GM19043 (cell line): Measurements from ENCODE around the gene DSCAM.

Source experiments
- ATAC-seq: cut with Tn5 transposase; IDR thresholded peaks from one replicate; pipeline ENCODE4 v1.9.1; 2021; ENCODE audit warnings: low read depth; ENCODE audit not compliant: unreplicated experiment

Gene DSCAM

DNA sequence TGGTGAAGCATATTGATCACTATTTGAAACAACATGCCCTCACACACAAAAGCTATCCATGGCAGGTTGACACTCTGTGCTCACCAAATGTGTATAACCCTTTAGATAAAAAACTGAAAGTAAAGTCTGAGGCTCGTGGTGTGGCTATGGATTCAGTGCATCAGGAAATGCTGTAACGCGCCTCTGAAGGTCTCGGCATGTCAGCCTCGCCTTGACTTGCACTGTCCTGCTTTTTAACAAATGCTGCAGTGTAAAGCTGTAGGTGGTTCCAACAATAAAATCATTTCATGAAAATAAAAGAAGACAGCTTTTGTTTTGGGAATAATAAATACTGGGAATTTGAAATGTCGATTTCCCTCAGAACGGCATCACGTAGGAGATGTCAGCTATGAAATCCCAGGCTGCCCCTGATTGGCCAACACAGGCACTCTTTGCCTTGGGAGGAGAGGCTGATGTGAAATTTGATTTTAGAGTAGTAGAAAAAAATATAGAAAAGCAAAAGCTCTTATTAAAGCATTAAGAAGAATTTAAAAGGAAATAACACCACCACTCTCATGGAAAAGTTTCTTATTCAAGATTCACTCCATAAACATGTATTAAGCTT, 168.2 kb downstream of the DSCAM start:
- no peak for ATAC-seq

DNA sequence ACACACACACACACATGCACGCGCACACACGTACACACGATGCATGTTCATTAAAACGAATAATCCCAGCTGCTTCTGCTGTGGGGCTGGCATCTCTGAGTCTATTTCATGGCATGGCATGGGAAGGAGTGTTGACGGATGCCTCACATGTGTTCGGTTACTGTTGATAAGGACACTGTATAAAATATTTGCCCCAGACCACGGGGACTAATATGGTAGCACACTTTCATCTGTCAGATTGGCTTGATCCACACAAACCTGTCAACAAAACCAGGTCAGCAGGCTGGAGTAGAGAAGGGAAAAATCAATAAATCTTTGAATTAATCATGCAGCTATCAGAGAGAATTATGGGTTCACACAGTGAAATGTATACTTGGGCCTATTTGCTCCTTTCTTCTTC, 171.9 kb downstream of the DSCAM start:
- no peak for ATAC-seq

DNA sequence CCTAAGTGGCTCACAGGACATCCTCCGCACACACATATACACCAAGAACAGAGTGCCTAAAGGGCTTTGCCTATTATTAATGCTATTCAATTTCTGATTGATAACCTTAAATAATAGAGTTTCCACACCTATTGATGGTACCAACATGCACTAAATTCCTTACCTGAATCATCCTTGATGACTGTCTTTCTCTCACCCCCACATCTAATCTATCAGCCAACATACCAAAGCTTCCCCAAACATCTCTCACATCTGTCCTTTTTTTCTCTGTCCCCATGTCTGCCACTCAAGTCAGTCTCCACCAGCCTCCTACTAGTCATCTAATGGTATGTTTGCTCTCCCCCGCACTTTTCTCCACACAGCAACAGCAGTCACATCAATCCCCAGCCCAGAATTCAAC, 174.4 kb downstream of the DSCAM start:
- ATAC-seq, result no peak

- ATAC-seq, result no peak
These were observed 175.2 kb downstream of the DSCAM start for GRCh38 chr21:40671716-40672115.

DNA sequence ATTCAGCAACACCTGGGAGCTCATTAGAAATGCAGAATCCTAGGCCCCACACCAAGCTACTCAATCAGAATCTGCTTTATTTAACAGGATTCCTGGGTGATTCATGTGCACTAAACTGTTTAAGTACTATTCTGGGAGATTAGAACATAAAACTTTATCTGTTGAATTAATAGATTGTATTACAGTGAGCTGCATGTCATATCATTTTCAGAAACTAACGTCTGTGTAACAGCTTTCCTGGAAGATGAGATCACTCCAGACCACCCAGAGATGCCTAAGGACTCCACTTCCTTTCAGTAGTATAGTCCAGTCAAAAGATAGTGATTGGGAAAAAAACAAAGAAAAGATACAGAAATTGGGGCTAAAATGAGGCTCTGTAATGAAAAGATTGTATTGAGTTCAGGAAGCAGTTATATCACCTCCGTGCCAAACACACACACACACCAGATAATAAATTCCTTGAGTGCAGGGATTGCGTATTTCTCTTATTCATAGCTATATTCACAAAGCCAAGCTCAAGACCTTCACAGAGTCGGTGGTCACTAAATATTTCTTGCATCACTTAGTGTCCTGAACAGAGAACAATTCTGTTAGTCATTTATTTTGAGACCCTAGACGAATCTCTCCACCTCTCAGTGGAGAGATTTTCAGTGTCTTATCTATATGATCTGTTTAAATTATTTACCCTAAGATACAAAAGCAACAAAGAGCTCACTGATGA, 178.2 kb downstream of the DSCAM start:
- no peak for ATAC-seq

DNA sequence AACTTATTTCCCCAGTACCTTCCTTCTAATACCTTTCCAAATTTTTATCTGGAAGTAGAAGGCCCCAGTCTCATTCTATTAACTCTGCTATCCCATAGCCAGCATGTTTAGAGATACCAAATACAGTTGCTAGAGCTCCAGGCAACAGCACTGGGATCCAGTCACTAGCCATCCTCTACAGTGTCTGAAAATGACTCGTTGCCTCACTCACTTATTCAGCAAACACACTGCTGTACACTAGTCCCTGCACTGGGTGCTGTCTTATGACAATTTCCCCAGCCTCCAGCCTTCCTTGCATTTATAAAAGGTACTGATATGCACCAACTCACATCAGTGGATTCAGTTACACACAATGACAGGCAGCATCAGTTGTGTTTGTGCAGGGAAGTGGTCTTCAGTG, 179.0 kb downstream of the DSCAM start:
- ATAC-seq, result no peak

DNA sequence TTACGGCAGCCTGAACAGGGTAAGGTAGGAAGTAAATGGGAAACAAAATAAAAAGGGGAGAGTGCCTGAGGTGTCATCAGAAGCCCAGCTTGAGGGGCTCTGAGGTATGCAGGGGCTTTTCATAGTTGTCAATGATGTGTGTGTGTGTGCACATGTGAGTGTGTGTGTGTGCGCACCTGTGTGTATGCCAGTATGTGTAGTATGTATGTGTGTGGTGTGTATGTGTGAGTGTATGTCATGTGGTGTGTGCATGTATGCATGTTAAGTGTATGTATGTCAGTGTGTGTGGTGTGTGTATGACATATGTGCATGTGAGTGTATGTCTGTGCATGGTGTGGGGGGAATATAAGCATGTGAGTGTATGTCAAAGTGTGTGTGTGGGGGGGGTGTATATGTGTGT, 184.1 kb downstream of the DSCAM start:
- ATAC-seq, result no peak

GRCh38 chr21:40660461-40660860, 186.5 kb downstream of the DSCAM start:
- ATAC-seq, result no peak

- no peak for ATAC-seq
These were observed 188.6 kb downstream of the DSCAM start for GRCh38 chr21:40658311-40658710.

DNA sequence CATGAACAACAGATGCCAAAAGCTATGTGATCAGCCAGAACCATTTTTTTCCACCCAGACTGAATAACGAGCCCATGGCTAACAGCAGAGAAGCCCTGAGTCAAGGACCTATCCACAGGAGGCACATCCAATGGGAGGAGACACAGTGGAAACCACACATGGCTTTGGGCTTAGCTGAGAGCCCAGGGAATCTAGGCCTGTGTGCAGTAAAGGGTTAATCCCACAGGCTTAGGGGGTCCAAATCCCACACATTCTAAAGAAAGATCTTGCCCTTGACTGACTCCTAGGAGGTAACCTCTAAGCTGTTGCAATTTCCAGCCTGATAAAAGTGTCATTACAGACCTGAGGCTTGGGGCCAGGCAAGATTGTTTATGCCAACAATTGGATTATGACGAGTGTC, 194.5 kb downstream of the DSCAM start:
- no peak for ATAC-seq

GRCh38 chr21:40647706-40648105, 199.3 kb downstream of the DSCAM start:
- no peak for ATAC-seq

- ATAC-seq, result no peak
These were observed 200.3 kb downstream of the DSCAM start for GRCh38 chr21:40646651-40647050.

GRCh38 chr21:40641042-40641441, 205.9 kb downstream of the DSCAM start:
- ATAC-seq, result no peak

DNA sequence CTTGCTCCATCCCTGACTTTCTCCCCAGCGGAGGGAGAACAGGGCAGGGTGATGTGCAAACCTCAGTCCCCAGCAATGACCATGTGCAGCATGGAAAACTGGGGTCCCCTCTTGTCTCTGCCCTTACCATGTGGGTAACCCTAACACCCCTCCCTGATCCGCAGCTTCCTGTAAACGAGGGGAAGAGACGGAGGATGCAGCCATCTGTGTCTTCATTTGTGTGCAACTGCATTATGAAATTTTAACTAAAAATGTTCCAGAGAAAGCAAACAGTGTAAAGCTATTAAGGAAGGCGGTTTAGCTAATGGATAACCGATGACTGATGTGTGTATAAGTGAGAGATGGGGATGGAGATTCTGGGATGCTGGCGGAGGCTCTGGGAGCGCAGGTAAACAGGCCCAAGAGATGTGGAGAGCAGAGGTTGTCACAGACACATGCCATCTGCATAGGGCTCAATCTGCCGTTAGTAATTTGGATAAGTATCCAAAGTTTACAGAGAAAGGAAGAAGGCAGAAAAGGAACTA, 206.6 kb downstream of the DSCAM start:
- no peak for ATAC-seq

DNA sequence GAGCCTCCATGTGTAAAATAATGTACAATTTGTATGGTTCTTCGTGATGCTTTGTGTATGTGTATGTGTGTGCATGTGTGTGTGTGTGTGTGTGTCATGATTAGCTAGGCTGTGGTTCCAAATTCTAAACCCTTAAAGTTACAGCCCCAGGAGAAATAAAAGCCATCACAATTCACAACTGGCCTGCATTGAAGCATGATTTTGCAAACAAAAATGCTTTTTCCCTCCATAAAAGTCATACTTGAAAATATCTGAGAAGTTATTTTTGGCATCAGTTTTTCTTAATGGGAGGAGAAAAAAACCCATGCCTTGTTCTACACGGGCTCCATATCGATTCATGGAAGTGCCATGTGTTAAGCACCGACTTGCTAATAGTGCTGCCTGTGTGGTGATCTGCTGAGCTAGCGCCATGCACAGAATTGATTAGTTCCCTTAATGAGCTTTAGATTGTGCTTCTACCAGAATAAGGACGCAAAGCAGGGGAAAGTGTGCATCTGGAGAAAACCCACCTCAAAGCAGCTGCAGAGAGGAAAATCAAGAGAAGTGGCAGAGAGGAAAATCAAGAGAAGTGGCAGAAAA, 207.3 kb downstream of the DSCAM start:
- no peak for ATAC-seq

DNA sequence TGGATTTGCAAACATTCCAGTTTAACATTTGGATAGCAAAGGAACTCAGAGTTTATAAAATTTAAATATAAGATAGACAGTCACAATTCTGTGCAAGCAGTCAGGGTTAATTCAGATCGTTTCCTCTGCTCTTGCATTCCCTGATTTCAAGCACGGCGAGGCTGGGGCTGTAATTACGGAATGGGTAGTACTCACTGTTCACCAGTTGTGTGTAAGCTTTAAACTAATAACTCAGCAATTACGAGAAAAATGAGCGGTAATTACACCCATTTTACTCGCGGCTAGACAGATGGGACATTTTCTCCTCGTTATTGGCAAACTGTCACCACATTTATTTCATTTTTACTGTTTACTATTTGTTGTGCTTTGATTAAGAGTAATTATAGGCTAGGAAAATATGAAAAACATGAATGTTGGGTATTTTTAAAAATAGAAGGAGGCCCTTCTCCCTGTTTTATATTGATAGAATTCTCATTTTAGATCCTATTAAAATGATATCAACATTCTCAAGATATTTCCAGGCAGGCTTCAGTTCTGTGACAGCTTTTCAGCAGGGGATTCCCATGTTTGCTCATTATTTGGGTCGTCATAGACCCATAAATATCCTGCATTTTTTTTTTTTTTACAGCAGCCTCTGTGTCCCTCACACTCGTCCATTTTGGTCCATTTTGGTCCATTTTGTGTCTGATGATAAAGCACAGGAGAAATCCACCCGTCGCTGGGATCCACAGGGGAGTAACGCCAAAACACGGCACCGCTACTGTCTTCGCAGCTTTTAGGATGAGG, 208.3 kb downstream of the DSCAM start:
- ATAC-seq, result no peak

DNA sequence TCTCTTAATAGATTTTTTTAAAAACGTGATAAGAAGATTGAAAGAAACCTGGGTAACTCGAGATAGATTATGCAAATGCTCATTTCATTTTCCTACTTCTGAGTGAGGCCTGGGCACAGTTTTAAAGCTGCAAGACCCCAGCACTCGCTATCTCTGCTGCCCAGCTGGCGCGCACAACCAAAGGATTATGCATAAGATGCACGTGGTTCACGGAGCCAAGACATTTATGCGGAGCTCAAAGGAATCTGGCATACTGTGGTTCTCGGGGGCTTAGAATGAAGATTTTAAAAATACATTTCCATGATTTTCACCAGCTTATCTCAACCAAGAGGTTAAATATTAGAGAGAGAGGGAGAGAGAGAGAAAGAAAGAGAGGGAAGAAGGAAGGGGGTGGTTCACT, 210.9 kb downstream of the DSCAM start:
- no peak for ATAC-seq

DNA sequence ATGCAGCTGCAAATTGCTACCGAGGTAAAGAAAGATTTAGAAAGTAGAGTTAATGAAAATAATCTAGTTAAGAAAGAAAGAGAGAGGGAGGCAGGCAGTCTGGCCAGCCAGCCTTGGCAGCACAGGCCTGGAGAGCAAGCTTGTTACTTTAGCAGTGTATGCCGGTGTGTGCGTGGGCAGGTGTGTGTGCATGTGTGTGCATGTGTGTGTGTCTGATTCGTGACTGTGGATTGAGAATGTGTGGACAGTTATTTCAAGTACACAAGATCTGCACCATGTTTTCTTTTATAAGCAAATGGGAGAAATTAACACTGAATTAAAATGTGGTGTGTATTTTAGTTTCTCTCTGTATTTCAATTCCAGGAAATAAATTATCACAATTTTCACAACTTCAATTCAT, 211.6 kb downstream of the DSCAM start:
- ATAC-seq, result no peak

DNA sequence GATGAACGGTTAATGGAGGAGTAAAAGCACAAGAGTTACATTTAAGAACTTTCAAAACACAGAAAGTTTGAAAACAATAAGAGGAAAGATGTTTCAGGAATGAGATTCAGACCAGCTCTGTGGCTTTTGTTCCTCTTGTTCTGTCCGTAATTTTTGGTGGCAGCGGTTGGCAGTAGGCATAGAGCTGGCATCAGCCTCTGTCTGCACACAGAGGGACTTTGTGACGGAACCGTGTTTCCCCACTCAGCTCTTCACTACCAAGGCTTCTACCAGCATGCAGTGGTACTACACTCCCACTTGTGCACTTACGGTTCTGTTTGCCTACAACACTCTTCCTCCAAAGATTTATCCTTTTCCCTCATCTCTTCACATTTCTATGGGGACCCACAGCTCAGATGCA, 212.8 kb downstream of the DSCAM start:
- ATAC-seq, result no peak

DNA sequence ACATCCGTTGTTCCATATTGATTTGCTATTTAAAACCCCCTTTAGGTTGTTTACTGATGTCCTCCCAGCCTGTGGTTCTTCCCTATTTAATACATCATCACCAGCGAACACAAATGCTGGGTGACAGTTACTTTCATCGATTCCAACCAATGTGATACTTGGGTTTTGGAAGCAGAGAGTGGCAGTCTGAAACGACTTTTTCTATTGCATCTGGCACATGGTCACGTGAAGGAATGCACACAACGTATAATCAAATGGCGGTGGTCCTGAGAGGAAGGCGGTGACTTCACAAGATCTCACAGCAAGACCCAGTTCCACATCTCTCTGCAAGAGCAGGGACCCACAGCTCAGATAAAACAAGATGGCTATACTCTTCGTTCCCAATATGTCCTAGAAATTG, 213.9 kb downstream of the DSCAM start:
- no peak for ATAC-seq

- ATAC-seq, result no peak
These were observed 215.7 kb downstream of the DSCAM start for GRCh38 chr21:40631211-40631610.
